Neural crest cell (in vitro differentiated cells): ENCODE results near the gene VCAN. TPM values are rescaled to one million over a fixed set of nuclear protein-coding genes. Genes with fewer than 3 reads are reported as not detected.

Experiments
- DNase-seq: peaks from one replicate; pipeline ENCODE4 v3.0.0; 2021; ENCODE audit warnings: low read depth, mixed read lengths, low spot score
- H3K27ac Mint-ChIP-seq: one replicate; pipeline ENCODE4 v1.8.0; 2021; ENCODE audit warnings: mild to moderate bottlenecking, mixed read lengths; ENCODE audit not compliant: unreplicated experiment
- H3K27me3 Mint-ChIP-seq: 2 replicates; pipeline ENCODE4 v1.8.0; 2021; ENCODE audit warnings: low read depth, mild to moderate bottlenecking, mixed read lengths
- H3K36me3 Mint-ChIP-seq: 2 replicates; pipeline ENCODE4 v1.8.0; 2021; ENCODE audit warnings: low read depth, mild to moderate bottlenecking, mixed read lengths
- H3K4me1 Mint-ChIP-seq: 2 replicates; pipeline ENCODE4 v1.8.0; 2021; ENCODE audit warnings: mixed read lengths
- H3K4me3 Mint-ChIP-seq: one replicate; pipeline ENCODE4 v1.8.0; 2021; ENCODE audit warnings: mild to moderate bottlenecking, mixed read lengths
- H3K9me3 Mint-ChIP-seq: 2 replicates; pipeline ENCODE4 v1.8.0; 2021; ENCODE audit warnings: mixed read lengths
- CTCF ChIP-seq: fragments of 200-600 bp; sonication (generic); conservative IDR thresholded peaks from 2 replicates; pipeline ENCODE4 v1.5.0; 2021; ENCODE audit warnings: antibody characterized with exemption, mild to moderate bottlenecking
- total RNA-seq: library from RNA; stranded (reverse); gene quantifications from 2 replicates; pipeline ENCODE4 v1.2.1, GENCODE V29; 2021

VCAN gene
- total RNA-seq, 1 donor from 2014 or later = 236 TPM

GRCh38 chr5:83562791-83563557, 91.4 kb downstream of the VCAN start:
- DNase-seq = no peak

GRCh38 chr5:83563631-83564030, 92.1 kb downstream of the VCAN start:
- H3K27me3 Mint-ChIP-seq = no peaks in the 10 kb centered on the region
- H3K9me3 Mint-ChIP-seq = no peaks in the 10 kb centered on the region
- no peak overlapping the region for H3K27ac Mint-ChIP-seq
- H3K36me3 Mint-ChIP-seq = peaks cover 22% of the 10 kb centered on the region
- no peak for DNase-seq
- no peak overlapping the region for H3K4me3 Mint-ChIP-seq
- TF ChIP-seq CTCF = no peak
- H3K4me1 Mint-ChIP-seq = peaks cover 43% of the 10 kb centered on the region

More at GRCh38 chr5:83562791-83563557, 91.4 kb downstream of the VCAN start:
- Mint-ChIP-seq H3K36me3 (peaks cover 19% of the 10 kb centered on the region), H3K4me3 (peak overlapping the region; percentile 28), H3K27ac (peak overlapping the region; percentile 16), H3K4me1 (peaks cover 38% of the 10 kb centered on the region), H3K9me3 (no peaks in the 10 kb centered on the region), H3K27me3 (no peaks in the 10 kb centered on the region)
- no peak for TF ChIP-seq CTCF

GRCh38 chr5:83564069-83564749, 92.7 kb downstream of the VCAN start:
- Mint-ChIP-seq H3K36me3 (peaks cover 22% of the 10 kb centered on the region), H3K27me3 (no peaks in the 10 kb centered on the region), H3K27ac (no peak overlapping the region), H3K4me3 (no peak overlapping the region), H3K9me3 (no peaks in the 10 kb centered on the region), H3K4me1 (peaks cover 43% of the 10 kb centered on the region)
- peak; percentile 82 for TF ChIP-seq CTCF
- DNase-seq = no peak

DNA sequence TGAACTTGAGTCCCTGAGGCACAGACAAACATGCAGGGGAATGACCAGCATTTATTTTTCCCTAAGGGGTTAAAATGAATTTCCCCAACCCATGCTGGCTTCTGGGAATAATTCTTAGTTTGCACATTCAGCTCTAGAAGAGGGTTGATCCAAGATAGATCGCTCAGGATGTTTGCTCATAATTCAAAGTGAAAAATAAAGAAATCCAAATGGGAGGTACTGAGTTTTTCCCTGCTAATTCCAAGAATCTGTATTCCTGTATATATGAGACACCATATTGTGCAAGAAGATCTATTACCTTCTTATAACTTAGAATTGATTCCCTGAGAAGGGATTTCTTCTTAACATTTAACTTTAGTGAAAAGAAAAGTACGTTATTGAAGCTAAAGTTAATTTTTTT, 96.2 kb downstream of the VCAN start:
- Mint-ChIP-seq H3K27ac (no peak overlapping the region), H3K27me3 (no peaks in the 10 kb centered on the region), H3K4me1 (peaks cover 18% of the 10 kb centered on the region), H3K4me3 (no peak overlapping the region), H3K9me3 (no peaks in the 10 kb centered on the region), H3K36me3 (peaks cover 34% of the 10 kb centered on the region)
- DNase-seq = no peak
- no peak for TF ChIP-seq CTCF

DNA sequence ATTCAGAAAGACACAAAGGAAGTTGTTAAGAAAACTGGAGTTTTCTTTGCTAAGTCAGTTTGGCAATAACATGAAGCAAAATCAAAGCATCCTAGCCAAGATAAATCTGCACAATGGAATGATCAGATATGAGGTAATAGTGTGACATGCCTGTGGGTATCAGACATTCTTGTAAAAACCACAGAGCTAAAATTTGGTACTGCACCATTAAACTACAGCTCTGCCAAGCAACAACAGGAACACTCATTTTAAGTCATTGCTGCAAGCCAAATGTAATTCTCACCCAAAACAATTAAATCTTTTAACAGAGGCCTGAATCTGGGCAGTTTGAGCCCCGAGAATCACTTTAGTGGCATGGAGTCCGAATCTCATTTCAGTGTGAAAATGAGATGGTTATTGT, 96.6 kb downstream of the VCAN start:
- Mint-ChIP-seq H3K27me3 (no peaks in the 10 kb centered on the region), H3K4me3 (no peak overlapping the region)

More for the DNA sequence above, 96.6 kb downstream of the VCAN start:
- H3K9me3 Mint-ChIP-seq = no peaks in the 10 kb centered on the region
- peaks cover 13% of the 10 kb centered on the region for H3K4me1 Mint-ChIP-seq
- TF ChIP-seq CTCF = no peak
- H3K36me3 Mint-ChIP-seq = peaks cover 34% of the 10 kb centered on the region
- H3K27ac Mint-ChIP-seq = peak overlapping the region; percentile 12
- no peak for DNase-seq
